Hematopoietic multipotent progenitor cell (in vitro differentiated cells): ENCODE data around the gene BCL2L1. TPM values are rescaled to one million over a fixed set of nuclear protein-coding genes. Genes with fewer than 3 reads are reported as not detected.
"Not testable (repeated sequence)": the region's sequence is repeated elsewhere in the genome, so short reads cannot be mapped to it uniquely, and the experiment has no call there.

Experiments
- DNase-seq, 3 donors: peaks; one replicate each; pipeline ENCODE4 v3.0.0-alpha.2; 2011 to 2015; ENCODE audit warnings: low read depth in 2 of 3, low spot score in 2 of 3
- total RNA-seq: library from RNA; depleted of rRNA; stranded (reverse); fragments of >200 nt; gene quantifications from one replicate; pipeline ENCODE4 v1.2.3, GENCODE V29; 2012

Gene BCL2L1
- total RNA-seq, 1 donor, result 48.7 TPM

- no peak for DNase-seq
Observed at GRCh38 chr20:31662372-31662854, 60.3 kb downstream of the BCL2L1 start.

GRCh38 chr20:31661625-31662371 is 60.9 kb downstream of the BCL2L1 start:
- peak; percentile 69 to 75 (median 73) for DNase-seq

- no peak for DNase-seq
Observed at GRCh38 chr20:31654534-31654933, 68.1 kb downstream of the BCL2L1 start.

- no peak for DNase-seq
Observed at GRCh38 chr20:31653561-31653960, 69.1 kb downstream of the BCL2L1 start.

GRCh38 chr20:31652917-31653396 is 69.7 kb downstream of the BCL2L1 start:
- DNase-seq, result no peak

- not testable (repeated sequence) for DNase-seq
Observed at GRCh38 chr20:31648104-31648503, 74.6 kb downstream of the BCL2L1 start.

- no peak for DNase-seq
Observed at GRCh38 chr20:31644701-31645100, 78.0 kb downstream of the BCL2L1 start.

- no peak for DNase-seq
Observed at GRCh38 chr20:31643522-31643921, 79.1 kb downstream of the BCL2L1 start.

- DNase-seq, result no peak
Observed at GRCh38 chr20:31642837-31643236, 79.8 kb downstream of the BCL2L1 start.

- DNase-seq, result no peak
Observed at GRCh38 chr20:31641391-31641790, 81.3 kb downstream of the BCL2L1 start.

- no peak for DNase-seq
Observed at GRCh38 chr20:31640259-31640658, 82.4 kb downstream of the BCL2L1 start.

GRCh38 chr20:31638816-31639215 is 83.9 kb downstream of the BCL2L1 start:
- DNase-seq, result no peak

GRCh38 chr20:31638317-31638716 is 84.4 kb downstream of the BCL2L1 start:
- no peak for DNase-seq

GRCh38 chr20:31637660-31638059 is 85.0 kb downstream of the BCL2L1 start, which contains the start of gene COX4I2:
Gene COX4I2, plus strand, starts transcription at chr20:31637912. Its CDS starts 1,106 bp downstream, at chr20:31639018.
- no peak for DNase-seq

GRCh38 chr20:31633339-31633914 is 89.2 kb downstream of the BCL2L1 start:
- no peak for DNase-seq

- no peak for DNase-seq
Observed at GRCh38 chr20:31632548-31633338, 89.9 kb downstream of the BCL2L1 start.

GRCh38 chr20:31630187-31630790 is 92.4 kb downstream of the BCL2L1 start:
- DNase-seq, result no peak

- not testable (repeated sequence) for DNase-seq
Observed at GRCh38 chr20:31628057-31628456, 94.6 kb downstream of the BCL2L1 start.

GRCh38 chr20:31626534-31626933 is 96.1 kb downstream of the BCL2L1 start:
- not testable (repeated sequence) for DNase-seq

GRCh38 chr20:31623123-31623505 is 99.6 kb downstream of the BCL2L1 start:
- not testable (repeated sequence) for DNase-seq

GRCh38 chr20:31620246-31620645 is 102.4 kb downstream of the BCL2L1 start:
- DNase-seq, result no peak
